Hematopoietic multipotent progenitor cell treated with erythropoietin and hydrocortisone succinate and interleukin-3 and kit ligand, for 17 days (in vitro differentiated cells): ENCODE measurements around the gene GBP5.
"Not testable (repeated sequence)": the region's sequence is repeated elsewhere in the genome, so short reads cannot be mapped to it uniquely, and the experiment has no call there.

Source experiments
- DNase-seq: peaks from one replicate; pipeline ENCODE4 v3.0.0-alpha.2; 2015; ENCODE audit warnings: low spot score

GBP5 gene

DNA sequence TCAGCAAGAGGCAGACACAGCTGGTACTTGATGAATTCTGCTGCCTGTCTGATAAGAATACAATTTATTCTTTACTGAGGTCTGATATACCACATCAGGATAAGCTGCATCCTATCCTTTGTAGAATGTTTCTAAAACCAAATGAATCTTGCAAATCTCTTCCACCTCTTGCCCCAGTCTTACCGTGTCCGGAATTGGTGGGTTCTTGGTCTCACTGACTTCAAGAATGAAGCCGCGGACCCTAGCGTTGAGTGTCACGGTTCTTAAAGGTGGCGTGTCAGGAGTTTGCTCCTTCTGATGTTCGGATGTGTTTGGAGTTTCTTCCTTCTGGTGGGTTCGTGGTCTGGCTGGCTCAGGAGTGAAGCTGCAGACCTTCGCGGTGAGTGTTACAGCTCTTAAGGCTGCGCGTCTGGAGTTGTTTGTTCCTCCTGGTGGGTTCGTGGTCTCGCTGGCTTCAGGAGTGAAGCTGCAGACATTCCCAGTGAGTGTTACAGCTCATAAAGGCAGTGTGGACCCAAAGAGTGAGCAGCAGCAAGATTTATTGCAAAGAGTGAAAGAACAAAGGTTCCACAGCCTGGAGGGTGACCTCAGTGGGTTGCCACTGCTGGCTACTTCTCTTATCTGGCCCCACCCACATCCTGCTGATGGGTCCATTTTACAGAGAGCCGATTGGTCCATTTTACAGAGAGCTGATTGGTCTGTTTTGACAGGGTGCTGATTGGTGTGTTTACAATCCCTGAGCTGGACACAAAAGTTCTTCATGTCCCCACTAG is at the start of gene GBP5:
Gene GBP5 (minus strand): TSS at position 592 of the 773 bp plus-strand sequence. CDS start 3,305 bp downstream, outside the sequence.
- not testable (repeated sequence) for DNase-seq

DNA sequence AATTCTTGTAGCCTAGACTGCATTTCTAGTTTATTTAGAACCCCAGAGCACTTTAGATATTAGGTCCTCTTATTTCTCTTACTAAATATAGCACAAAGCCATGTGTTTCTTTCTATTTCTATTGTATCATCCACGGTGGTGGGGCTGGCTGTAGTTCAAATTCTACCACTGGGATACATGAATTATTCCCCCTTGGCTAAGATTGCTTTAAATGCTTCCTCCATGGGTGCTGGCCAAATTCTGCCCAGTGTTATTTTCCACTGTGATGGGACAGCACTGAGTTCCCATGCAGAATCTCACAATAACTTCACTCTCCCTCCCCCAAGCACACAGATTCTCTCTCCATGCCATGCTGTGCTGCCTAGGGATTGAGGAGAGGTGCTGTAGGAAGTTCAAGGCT is 49.7 kb upstream of the GBP5 start:
- no peak for DNase-seq

- DNase-seq, result no peak
Observed at GRCh38 chr1:89312572-89312971, 39.9 kb upstream of the GBP5 start.

GRCh38 chr1:89311757-89312156 is 39.1 kb upstream of the GBP5 start:
- DNase-seq, result no peak

DNA sequence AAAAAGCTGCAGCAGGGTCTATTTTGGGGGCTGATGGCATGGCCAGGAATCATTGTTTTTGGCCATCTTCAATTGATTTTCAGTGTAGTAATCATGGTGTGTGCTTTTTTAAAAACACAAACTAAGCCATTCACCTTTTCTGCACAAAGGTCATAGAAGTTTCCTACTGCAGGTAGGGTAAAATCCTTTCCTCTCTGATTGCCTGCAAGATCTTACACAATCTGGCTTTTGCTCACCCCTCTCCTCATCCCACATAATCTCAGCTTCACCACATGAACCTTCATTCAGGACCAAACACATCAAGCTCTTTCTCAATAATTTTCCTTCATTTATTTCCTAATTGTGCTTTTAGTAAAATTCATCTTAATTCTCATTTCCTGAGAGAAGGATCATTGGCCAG is 38.3 kb upstream of the GBP5 start:
- DNase-seq, result no peak

DNA sequence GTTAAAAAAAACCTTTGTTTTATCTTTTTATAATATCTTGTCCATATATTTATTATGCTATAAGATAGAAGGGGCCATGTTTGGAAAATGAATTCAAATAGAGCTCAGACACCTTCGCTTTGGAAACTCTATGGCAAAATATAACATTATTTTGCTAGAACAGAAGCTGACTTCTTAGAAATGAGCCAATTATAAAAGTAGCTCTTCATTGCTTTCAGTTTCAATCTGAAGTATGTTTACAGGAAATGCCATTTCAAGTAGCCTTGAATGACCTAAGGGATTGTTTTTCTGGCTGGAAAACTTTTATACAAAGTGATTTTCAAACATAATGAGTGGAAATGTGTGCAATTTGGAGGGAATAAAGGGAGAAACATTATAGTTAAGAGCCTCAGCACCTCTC is 37.8 kb upstream of the GBP5 start:
- no peak for DNase-seq

- DNase-seq, result no peak
Observed at GRCh38 chr1:89309828-89310227, 37.2 kb upstream of the GBP5 start.

DNA sequence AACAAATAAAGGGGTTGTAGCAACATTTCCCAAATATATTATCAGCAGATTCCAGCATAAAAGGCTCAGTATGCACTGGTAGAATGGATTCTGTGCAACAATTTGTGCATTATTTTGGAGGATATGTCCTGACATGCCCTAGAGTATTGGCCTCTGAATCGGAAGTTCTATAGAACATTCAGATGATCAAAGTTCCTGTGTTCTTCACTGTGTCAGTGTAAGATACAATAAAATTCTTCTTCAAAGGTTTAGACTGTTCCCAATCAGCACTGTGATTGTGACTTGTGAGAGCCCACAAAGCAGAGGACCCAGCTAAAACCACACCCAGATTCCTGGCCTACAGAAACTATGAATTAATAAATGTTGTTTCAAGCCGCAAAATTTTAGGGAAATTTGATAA is 33.6 kb upstream of the GBP5 start:
- no peak for DNase-seq

DNA sequence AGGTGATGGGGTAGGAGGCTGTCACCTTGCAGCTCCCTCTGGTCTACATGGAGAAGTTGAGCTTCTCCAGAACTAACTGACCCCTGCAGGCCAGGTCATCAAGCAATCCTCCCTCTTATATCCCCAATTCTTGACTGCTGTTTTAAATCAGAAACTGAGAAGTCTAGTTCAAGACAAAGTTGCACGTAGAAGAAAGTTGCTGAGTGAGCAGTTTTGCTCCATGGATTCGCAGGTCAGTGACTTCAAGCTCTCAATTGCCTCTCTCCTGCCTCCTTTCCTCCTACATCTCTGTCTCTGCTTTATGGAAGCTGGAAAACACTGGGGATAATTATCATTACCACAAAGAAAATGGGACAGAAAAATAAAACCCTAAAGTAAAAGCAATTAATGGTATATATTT is 32.8 kb upstream of the GBP5 start:
- DNase-seq, result no peak

DNA sequence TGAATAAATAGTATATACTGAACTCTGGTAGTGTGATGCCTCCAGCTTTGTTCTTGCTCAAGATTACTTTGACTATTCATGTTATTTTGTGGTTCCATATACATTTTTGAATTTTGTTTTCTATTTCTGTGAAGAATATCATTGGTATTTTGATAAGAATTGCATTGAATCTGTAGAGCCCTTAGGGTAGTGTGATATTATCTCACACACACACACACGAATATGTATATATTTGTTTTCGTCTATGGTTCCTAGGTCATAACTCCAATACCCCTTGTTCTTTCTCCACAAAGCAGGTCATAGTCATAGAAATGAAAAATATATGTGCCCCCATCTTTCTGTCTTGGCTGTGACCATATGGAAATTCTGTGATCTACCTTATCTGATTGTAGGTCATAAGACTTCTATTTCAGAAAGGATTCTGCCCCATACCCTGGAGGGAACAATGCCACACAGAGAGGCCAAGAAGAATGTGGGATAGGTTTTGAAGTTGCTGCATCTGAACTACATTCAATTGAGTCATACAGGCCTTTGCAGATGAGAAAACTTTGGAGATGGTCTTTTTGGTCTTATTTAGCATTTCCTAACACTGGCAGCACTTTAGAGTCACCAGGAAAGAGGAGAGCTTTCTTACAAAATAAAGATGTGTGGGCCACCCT is 32.0 kb upstream of the GBP5 start:
- no peak for DNase-seq

- no peak for DNase-seq
Observed at GRCh38 chr1:89302697-89303332, 30.2 kb upstream of the GBP5 start.

- not testable (repeated sequence) for DNase-seq
Observed at GRCh38 chr1:89299739-89300463, 27.2 kb upstream of the GBP5 start.

- DNase-seq, result no peak
Observed at GRCh38 chr1:89298461-89298860, 25.8 kb upstream of the GBP5 start.

DNA sequence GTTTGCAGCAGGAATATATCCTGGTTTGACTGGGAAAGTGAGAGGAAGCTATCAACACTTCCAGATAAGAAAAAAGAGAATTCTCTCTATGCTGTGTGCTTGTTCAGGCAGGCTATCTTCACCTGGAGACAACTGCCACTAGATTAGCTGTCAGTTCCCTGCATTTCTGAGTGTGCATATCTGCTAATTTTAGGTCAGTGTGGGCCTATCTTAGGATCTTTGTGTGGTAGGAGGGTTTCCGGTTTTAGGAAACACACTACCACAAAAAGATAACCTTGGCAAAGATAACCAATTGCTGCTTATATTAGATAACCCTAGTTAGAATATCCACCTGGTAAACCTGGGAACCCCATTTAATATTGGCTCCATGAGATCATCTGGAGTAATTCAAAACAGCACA is 22.5 kb upstream of the GBP5 start:
- DNase-seq, result no peak

DNA sequence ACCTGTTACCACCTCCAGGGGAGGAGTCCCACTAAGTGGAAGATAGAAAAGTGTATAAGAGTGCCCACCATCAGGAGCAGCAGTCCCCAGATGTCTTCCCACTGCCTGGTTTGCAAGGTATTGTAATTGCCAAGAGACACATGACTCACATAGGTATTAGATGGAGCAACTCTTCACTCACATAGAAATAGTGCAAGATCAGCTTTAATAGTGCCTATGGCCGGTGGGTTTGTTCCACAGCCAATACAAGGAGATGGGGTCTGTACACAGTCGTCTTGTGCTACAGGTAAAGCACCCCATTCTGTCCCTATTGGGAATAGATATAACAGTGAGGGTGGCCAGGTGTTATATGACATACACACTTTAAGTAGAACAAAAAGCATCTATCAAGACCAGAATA is 18.6 kb upstream of the GBP5 start:
- DNase-seq, result no peak

- no peak for DNase-seq
Observed at GRCh38 chr1:89288051-89288340, 15.3 kb upstream of the GBP5 start.

DNA sequence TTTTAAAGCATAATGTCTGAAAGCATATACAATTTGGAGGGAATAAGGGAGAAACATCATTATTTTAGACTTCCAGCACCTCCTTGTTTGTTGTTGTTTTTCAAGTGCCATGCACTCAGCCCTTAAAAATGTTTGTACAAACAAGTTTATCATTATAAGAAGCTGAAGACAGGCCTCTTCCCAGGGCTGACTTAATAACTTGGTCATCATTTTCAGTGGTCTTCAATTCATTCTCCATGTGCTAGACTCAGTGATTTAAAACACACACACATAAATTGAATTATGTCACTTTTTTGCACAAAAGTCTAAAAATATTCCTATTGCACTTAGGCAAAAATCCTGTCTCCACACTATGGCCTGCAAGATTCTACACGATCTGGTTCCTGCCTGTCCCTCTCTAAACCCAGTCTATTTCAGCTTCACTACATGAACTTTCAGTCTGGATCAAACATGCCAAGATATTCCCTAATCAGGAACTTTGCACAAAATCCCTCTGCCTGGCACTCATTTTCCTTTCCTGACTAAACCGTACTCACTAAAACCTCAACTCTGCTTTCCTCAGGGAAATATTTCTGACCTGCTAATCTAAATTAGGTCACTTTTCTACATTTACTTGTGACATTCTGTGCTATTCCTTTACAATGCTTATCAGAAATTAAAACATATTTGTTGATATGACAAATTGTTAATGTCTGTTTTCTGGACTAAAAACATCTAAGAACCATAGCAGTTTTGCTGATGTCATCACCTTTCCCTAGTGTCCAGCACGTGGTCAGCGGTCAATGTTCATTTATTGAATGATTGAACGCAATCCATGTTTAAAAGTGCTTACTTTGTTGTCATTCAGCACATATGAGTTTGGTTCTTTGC is 14.8 kb upstream of the GBP5 start:
- DNase-seq, result no peak

GRCh38 chr1:89286549-89287180 is 14.0 kb upstream of the GBP5 start:
- no peak for DNase-seq

GRCh38 chr1:89285745-89286380 is 13.2 kb upstream of the GBP5 start:
- DNase-seq, result no peak

- not testable (repeated sequence) for DNase-seq
Observed at GRCh38 chr1:89284078-89284763, 11.6 kb upstream of the GBP5 start.
